HG03060 (cell line): ENCODE data around the gene LPCAT1.
"Not testable (repeated sequence)": the region's sequence is repeated elsewhere in the genome, so short reads cannot be mapped to it uniquely, and the experiment has no call there.

ENCODE experiments used
- ATAC-seq: cut with Tn5 transposase; IDR thresholded peaks from one replicate; pipeline ENCODE4 v1.9.1; 2021; ENCODE audit warnings: low read depth, moderate number of reproducible peaks; ENCODE audit not compliant: unreplicated experiment

Gene LPCAT1

DNA sequence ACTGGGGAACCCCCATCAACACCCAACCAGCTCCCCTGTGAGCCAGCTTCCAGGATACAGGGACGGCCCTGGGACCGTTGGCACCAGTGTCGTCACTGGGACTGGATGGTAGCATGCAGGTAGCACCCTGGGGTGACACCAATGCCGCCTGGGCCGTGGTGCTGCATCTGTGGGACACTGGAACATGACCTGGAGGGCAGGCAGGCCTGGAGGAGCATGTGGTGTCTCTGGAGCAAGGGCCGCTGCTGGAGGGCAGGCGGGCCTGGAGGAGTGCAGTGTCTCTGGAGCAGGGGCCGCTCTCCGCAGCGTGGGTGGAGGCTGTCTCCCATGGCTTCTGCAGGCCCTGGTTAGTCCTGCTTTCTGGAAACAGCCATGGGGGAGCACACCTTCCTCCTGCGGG, 13.1 kb downstream of the LPCAT1 start:
- ATAC-seq, result no peak

- no peak for ATAC-seq
These were observed 13.6 kb downstream of the LPCAT1 start for GRCh38 chr5:1510151-1510561.

- ATAC-seq, result no peak
These were observed 14.2 kb downstream of the LPCAT1 start for GRCh38 chr5:1509346-1510085.

DNA sequence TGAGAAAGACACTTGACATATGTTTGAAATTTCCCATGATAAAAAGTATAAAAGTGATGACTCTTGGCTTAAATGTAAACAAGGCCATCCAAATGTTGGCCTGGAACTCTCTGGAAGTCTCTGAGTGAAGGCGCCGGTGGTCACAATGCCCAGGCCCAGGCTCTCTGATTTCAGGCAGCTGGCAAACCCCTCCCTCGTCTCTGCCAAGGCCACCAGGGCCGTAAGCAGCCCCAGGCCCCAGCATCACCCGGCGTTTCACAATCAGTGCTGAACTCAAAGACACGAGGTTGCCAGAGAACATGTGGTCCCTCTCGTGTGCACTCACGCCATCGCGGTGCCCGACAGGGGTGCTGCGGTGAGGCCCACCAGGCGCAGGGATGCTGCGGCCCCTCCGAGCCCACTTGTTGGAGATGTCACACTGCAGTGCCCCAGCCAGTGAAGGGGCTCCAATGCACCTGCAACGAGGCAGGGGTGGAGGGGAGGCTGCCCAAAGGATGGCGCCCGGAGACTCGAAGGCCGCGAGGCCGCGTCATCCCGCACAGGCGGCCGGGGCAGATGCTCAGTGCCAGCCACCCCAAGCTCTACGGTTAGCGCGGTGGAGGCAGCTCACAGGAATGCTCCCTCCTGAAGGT, 15.0 kb downstream of the LPCAT1 start:
- ATAC-seq, result no peak

DNA sequence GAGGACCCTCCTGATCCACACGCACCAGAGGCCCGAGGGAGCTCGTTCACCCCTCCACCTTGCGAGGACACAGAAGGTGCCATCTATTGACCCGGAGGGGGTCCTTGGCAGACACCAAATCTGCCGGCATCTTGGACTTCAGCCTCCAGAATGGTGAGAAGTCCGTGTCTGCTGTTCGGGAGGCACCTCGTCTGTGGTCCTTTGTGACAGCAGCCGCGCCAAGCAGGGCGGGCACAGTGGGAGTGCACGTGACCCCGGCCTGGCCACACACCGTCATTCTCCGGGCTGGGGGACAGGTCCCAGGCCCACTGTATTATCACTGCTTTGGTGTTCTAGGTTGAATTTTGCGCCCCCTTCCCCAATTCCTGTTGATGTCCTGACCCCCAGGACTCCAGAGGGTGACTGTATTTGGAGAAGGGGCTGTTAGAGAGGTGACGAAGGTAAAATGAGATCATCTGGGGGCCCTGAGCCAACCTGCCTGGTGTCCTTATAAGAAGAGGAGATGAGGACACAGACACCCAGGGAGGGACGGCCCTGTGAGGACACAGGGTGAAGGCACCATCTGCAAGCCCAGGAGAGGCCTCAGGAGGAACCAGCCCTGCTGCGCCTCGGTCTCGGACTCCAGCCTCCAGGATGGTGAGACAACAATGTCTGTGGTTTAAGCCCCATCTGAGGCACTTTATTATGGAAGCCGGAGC, 15.7 kb downstream of the LPCAT1 start:
- no peak for ATAC-seq

GRCh38 chr5:1507457-1507856, 16.3 kb downstream of the LPCAT1 start:
- no peak for ATAC-seq

GRCh38 chr5:1507014-1507375, 16.8 kb downstream of the LPCAT1 start:
- ATAC-seq, result no peak

- no peak for ATAC-seq
These were observed 17.3 kb downstream of the LPCAT1 start for GRCh38 chr5:1506242-1507013.

- ATAC-seq, result no peak
These were observed 18.1 kb downstream of the LPCAT1 start for GRCh38 chr5:1505506-1506241.

- not testable (repeated sequence) for ATAC-seq
These were observed 18.7 kb downstream of the LPCAT1 start for GRCh38 chr5:1505089-1505488.

GRCh38 chr5:1504617-1505016, 19.1 kb downstream of the LPCAT1 start:
- no peak for ATAC-seq

DNA sequence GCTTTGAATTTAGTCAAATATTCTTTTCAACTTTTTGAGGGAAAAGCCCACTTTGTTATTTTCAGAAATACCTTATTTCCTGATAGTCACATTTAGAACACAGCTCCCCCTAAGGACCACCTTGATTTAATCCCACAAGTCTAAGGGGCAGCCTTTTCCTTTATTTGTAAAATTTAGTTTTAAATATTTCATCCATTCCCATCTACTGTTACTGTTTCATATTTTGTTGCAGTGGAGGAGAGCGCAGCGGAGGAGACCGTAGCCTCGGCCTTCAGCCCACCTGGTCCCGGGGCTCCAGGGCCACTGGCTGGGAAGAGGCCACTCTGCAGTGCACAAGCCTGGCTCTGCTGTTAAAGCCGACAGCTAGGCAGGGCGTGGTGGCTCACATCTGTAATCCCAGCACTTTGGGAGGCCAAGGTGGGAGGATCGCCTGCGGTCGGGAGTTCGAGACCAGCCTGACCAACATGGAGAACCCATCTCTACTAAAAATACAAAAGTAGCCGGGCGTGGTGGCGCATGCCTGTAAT, 19.6 kb downstream of the LPCAT1 start:
- no peak for ATAC-seq

DNA sequence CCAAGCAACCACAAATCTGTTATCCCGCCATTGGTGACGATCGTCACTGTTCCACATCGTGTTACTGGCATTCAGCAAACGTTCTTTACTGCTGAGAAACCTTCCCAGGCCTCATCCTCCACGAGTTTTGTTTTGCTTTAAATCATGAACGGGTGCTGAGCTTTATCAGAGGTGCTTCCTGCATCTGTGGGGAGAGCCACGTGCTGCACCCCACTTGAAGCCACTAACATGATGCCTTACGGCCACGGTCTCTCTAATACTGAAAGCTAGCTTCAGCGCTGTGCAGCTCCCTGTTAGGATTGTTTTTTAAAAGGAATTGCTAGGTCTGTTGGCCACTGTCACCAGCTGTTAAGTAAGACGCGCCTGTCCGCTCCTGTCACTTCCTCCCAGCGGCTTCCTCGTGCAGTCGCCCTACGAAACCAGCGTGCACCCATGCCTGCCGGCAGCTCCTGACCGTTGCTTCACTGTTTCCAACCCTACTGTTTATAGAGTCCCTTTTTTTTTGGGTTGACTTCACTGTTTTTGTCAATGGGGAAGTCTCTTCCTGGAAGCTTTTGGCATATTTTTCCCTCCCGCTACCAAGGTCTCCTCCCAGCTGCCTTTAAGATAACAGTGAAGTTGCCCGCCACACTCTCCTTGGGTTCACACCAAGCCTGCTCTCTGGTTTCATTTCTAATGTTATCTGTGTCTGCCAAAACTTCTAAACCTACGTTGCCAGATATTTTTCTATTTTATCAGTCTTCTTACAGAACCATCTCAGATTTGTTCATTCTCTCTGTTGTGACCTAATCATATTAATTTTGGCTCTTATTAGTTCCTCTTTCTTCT, 20.3 kb downstream of the LPCAT1 start:
- ATAC-seq, result no peak

DNA sequence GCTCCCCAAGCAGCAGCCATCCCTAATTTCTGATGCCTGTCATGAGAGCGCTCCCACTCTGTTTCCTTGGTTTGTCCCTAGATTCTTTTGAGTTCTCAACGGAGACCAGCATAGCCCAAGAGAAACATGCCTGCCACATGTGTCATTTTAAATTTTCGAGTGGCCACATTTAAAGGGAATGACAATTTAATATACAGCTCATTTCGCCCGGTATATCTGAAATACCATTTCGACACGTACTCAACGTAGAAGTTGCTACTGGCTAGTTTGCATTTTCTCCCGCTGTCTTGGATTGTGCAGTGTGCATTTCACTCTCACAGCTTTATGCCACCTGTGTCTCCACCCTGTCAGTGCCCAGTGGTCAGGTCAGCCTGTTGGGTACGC, 21.0 kb downstream of the LPCAT1 start:
- no peak for ATAC-seq

DNA sequence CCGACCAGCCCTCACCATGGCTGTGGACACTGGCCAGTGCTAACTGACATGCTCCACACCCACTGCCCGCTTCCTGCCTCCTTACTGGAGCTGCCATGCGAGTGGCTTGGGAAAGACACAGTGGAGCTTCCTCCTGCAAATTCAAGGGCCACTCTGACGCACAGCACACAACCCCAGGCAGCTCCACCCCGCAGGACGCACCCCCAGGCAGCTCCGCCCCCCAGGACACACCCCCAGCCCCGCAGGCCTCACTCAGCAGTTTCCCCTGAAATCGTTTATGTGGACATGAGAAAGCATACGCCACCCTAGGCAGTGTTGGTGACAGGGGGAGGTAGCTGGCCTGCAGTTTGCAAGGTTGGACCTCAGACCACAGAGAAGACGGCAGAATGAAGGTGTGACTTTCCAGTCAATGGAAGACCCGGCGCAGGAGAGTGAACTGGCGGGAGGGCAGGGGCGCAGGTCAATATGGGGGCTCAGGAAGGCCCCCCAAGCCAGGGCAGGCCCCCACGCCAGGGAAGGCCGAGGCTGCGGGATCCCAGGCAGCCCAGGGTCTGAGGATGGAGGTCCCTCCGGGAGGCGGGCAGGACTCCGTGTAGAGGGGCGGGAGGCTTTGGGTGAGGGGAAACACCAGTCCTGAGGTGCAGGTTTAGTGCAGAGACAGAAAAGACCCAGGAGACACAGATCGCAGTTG, 21.6 kb downstream of the LPCAT1 start:
- no peak for ATAC-seq

DNA sequence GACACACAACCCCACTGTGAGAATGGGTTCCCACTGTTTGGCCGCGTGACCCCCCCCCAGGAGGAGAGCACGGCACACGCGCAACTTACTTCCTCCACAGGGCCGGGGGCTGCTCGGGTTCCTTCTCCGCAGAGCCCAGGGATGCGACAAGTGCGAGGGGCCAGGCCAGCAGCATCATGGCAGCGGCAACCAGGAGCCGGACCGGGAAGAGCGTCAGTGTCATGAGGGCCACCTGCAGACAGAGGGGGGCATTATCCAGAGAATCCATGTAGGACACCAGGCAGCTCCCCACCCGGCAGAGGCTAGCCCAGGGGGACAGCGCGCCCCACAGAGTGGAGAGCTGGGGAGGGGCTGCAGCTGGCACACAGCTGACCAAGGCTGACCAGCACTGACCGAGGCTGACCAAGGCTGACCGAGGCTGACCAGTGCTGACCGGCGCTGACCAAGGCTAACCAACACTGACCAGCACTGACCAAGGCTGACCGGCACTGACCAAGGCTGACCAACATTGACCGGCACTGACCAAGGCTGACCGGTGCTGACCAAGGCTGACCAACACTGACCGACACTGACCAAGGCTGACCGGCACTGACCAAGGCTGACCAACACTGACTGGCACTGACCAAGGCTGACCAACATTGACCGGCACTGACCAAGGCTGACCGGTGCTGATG, 22.3 kb downstream of the LPCAT1 start:
- no peak for ATAC-seq

DNA sequence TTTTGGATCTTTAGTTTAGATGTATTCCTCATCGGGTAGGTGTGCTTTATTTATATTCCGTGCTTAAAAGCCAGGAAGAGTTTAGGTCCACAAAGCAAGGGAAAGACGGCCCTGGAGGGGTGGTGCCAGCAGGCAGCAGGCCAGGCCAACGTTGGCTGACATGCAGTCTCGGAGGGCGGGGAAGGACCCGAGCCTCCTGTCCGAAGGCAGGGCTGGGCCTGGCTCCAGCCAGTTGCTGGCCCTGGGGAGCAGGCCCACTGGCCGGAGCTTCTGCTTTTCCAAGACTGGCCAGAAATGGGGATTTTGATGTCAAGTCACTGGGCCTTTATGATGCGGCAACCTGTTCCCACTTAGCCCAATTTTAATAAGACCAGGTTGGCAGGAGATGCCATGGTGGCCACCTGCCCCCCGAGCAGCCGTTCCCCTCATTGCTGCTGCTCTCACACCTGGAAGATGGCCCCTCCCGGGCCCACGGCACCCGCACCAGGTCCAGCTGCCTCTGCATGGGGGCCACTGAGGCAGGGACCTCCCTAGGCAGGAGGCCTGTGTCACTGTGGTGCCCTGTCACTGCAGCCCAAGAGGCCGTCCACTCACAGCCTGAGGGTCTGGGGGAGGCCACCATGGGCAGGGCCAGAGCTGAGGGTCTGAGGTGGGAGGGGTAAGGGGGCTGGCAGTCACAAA, 23.2 kb downstream of the LPCAT1 start:
- no peak for ATAC-seq

DNA sequence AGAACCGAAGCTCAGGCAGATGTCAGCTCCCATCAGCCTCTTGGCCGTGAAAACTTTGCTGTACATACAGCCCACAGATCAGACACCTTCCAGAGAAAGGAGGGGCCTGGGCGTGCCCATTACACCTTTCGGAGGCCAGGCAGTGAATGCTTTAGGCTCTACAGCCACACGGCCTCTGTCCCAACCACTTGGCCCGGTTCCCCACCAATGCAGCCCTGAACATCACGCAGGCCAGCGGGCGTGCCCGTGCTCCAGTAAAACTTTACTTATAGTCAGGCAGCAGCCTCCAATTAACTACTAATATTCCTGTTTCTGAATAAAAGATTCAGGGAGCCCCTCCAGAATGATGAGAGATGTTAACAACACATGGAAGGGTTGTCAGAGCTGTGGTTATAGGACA, 23.9 kb downstream of the LPCAT1 start:
- ATAC-seq, result no peak
